GM23338 (cell line): ENCODE data around the gene HLA-DOA.

ENCODE experiments used
- CREB1 ChIP-seq: fragments of 250-450 bp; sonication (Bioruptor Pico); IDR thresholded peaks from 2 replicates; pipeline ENCODE4 v1.5.0; 2020; ENCODE audit warnings: low read depth, mild to moderate bottlenecking, moderate library complexity
- CTCF ChIP-seq, 2 experiments: fragments of 200-600 bp in 1 of 2; sonication (generic) in 1 of 2; conservative IDR thresholded peaks; 2 replicates each; pipeline versions ENCODE4 v1.5.1 to v1.6.1; 2016 to 2017; ENCODE audit warnings: antibody characterized with exemption in 2 of 2, low read depth in 2 of 2, mild to moderate bottlenecking in 2 of 2, moderate library complexity in 1 of 2
- ETS1 ChIP-seq: IDR thresholded peaks from 2 replicates; pipeline ENCODE4 v1.6.1; 2016; ENCODE audit warnings: antibody characterized with exemption
- EZH2 ChIP-seq: fragments of 200-600 bp; sonication (generic); IDR thresholded peaks from one replicate; pipeline ENCODE4 v1.8.0; 2017; ENCODE audit warnings: antibody characterized with exemption, mild to moderate bottlenecking, low read depth; ENCODE audit not compliant: unreplicated experiment
- EZH2phosphoT487 ChIP-seq: fragments of 200-600 bp; sonication (generic); IDR thresholded peaks from one replicate; pipeline ENCODE4 v1.8.1; 2018; ENCODE audit warnings: antibody characterized with exemption; ENCODE audit not compliant: unreplicated experiment
- JUNB ChIP-seq: IDR thresholded peaks from one replicate; pipeline ENCODE4 v1.6.1; 2016; ENCODE audit warnings: antibody characterized with exemption; ENCODE audit not compliant: unreplicated experiment
- NANOG ChIP-seq: IDR thresholded peaks from 2 replicates; pipeline ENCODE4 v1.6.1; 2016; ENCODE audit warnings: antibody characterized with exemption, borderline replicate concordance
- POLR2AphosphoS5 ChIP-seq: IDR thresholded peaks from 2 replicates; pipeline ENCODE4 v1.6.1; 2016; ENCODE audit warnings: antibody characterized with exemption, low read depth
- REST ChIP-seq: IDR thresholded peaks from one replicate; pipeline ENCODE4 v1.6.1; 2018; ENCODE audit warnings: antibody characterized with exemption; ENCODE audit not compliant: unreplicated experiment
- STAT1 ChIP-seq: IDR thresholded peaks from one replicate; pipeline ENCODE4 v1.6.1; 2016; ENCODE audit warnings: antibody characterized with exemption; ENCODE audit not compliant: unreplicated experiment
- ZNF114 ChIP-seq: fragments of 250-450 bp; sonication (Bioruptor Pico); IDR thresholded peaks from 2 replicates; pipeline ENCODE4 v1.5.0; 2020; ENCODE audit warnings: mild to moderate bottlenecking, moderate library complexity
- ZNF331 ChIP-seq: fragments of 250-450 bp; sonication (Bioruptor Pico); IDR thresholded peaks from 2 replicates; pipeline ENCODE4 v1.5.0; 2020; ENCODE audit warnings: low read depth, mild to moderate bottlenecking, moderate library complexity
- ZNF462 ChIP-seq: fragments of 250-450 bp; sonication (Bioruptor Pico); IDR thresholded peaks from 2 replicates; pipeline ENCODE4 v1.5.0; 2020; ENCODE audit warnings: mild to moderate bottlenecking, moderate library complexity

- TF ChIP-seq CTCF (conservative IDR thresholded peaks at IDR 0.05; ENCODE audit: low read depth in 2 of 2), result no peak
- no peak for TF ChIP-seq EZH2
- no peak for TF ChIP-seq REST
- no peak for TF ChIP-seq POLR2AphosphoS5
- no peak for TF ChIP-seq ETS1
- TF ChIP-seq EZH2phosphoT487, result no peak
- no peak for TF ChIP-seq ZNF331 (CRISPR knock-in tag)
- no peak for TF ChIP-seq CREB1
- no peak for TF ChIP-seq ZNF114 (CRISPR knock-in tag)
- TF ChIP-seq NANOG, result no peak
- no peak for TF ChIP-seq STAT1
- TF ChIP-seq JUNB, result no peak
- TF ChIP-seq ZNF462 (CRISPR knock-in tag), result no peak
These were observed 25.3 kb downstream of the HLA-DOA start for GRCh38 chr6:32983964-32984621.
